ENCODE results near the gene SLC35A4.

The SLC35A4 gene

GRCh38 chr5:140564196-140565023 is at the start of gene SLC35A4, which contains the start of gene APBB3:
Gene SLC35A4 (plus strand): TSS chr5:140564828. CDS start chr5:140567170, 2,342 bp downstream.
Gene APBB3 (minus strand): TSS chr5:140564598. CDS start chr5:140564245, 353 bp downstream.
- peak; percentile 98 for FAIRE-seq

GRCh38 chr5:140524003-140524402 is 40.6 kb upstream of the SLC35A4 start:
- FAIRE-seq (no peak), DNase-seq (ENCODE audit: extremely low spot score, insufficient read length, low read depth) (no peak)

More at GRCh38 chr5:140564196-140565023, at the start of gene SLC35A4, which contains the start of gene APBB3:
- DNase-seq (ENCODE audit: extremely low spot score, insufficient read length, low read depth): peak; percentile 90

DNA sequence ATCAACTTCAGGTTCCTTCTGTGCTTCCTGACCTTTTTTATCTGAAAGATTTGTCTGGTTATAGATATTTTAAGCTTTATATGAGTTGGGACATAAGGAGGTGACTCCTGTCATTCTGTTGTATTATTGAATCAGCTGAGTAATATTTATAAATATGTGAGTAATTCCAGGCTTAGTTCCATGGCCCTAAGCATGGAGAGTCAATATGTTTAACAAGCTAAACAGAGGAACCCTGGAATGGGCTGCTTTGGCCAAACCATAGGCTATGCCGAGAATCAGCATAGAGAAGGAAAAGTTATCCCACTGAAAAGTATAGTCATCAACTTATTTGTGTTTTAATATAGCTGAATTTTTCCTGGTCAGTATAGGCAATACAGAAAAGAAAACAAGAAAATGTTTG is 24.4 kb upstream of the SLC35A4 start:
- DNase-seq (ENCODE audit: extremely low spot score, insufficient read length, low read depth): no peak
- no peak for FAIRE-seq

DNA sequence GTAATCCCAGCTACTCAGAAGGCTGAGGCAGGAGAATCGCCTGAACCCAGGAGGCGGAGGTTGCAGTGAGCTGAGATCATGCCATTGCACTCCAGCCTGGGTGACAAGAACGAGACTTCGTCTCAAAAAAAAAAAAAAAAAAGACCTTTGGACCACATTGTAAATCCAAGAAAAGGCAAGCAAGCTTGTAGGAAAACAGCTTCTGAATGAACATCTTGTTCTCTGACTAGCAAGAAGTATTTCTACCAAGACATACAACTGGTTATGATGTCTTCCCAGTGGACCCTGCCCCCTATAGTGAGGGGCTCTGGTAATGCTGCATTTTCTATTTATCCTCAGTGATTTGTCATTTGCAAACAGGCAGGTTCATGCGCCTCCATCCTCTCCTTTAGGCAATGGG is 21.7 kb upstream of the SLC35A4 start:
- DNase-seq (ENCODE audit: extremely low spot score, insufficient read length, low read depth) (no peak), FAIRE-seq (no peak)

DNA sequence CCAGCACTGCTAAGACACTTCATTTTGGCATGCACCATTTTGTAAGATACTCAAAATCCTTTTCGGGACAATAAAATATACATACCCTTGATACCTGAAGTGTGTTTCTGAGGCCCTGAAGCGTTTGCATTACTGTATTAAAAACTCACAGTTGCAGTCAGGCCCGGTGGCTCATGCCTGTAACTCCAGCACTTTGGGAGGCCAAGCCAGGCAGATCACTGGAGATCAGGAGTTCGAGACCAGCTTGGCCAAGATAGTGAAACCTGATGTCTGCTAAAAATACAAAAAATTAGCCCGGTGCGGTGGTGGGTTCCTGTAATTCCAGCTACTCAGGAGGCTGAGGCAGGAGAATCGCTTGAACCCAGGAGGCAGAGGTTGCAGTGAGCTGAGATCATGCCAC is 19.6 kb upstream of the SLC35A4 start:
- FAIRE-seq: no peak
- no peak for DNase-seq (ENCODE audit: extremely low spot score, insufficient read length, low read depth)

DNA sequence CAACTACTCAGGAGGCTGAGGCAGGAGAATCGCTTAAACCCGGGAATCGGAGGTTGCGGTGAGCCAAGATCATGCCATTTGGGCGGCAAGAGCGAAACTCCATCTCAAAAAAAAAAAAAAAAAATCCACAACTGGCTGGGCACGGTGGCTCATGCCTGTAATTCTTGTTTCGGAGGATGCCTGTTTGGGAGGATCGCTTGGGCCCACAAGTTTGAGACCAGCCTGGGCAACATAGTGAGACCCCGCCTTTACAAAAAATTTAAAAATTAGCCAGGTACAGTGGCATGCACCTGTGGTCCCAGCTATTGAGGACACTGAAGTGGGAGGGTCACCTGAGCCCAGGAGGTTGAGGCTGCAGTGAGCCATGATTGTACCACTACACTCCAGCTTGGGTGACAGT is 19.0 kb upstream of the SLC35A4 start:
- FAIRE-seq: no peak
- no peak for DNase-seq (ENCODE audit: extremely low spot score, insufficient read length, low read depth)

- DNase-seq (ENCODE audit: extremely low spot score, insufficient read length, low read depth) (no peak), FAIRE-seq (no peak)
Observed at GRCh38 chr5:140546851-140547507, 17.6 kb upstream of the SLC35A4 start.

GRCh38 chr5:140547508-140548299 is 16.9 kb upstream of the SLC35A4 start, which contains the start of gene EIF4EBP3:
Gene EIF4EBP3 (plus strand): TSS chr5:140547662. CDS start chr5:140547738, 76 bp downstream.
- FAIRE-seq: peak; percentile 89
- DNase-seq (ENCODE audit: extremely low spot score, insufficient read length, low read depth): peak; percentile 76

DNA sequence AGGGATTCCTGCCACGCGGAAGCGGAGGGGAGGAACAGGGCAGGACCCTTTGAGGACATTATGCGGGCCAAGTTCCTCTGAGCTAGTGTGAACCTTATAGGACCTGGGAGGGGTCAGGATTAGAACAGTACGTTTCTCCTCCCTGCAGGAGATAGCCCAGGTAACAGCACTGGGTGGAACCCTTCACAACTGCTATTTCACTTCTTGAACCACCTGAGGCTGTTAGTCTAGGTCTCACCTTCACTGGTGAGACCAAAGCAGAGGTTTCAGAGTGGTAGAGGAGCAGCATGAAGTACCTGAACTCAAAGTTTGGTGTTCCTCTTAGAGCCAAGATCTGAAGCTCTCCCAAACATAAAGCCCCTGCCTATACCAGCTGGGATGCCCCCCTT is 16.3 kb upstream of the SLC35A4 start:
- DNase-seq (ENCODE audit: extremely low spot score, insufficient read length, low read depth) (no peak), FAIRE-seq (no peak)

DNA sequence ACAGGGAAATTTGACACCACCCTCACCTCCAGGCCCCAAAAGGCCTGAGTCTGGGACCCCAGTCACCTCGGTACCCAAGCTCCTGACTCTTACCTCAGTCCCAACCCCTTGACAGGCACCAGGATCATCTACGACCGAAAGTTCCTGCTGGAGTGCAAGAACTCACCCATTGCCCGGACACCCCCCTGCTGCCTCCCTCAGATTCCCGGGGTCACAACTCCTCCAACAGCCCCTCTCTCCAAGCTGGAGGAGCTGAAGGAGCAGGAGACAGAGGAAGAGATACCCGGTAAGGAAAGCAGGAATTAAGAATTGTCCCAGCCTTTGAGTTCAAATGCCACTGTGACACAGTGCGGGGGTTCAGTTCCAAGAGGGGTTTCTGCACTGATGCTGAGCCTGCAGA is 15.8 kb upstream of the SLC35A4 start:
- DNase-seq (ENCODE audit: extremely low spot score, insufficient read length, low read depth) (no peak), FAIRE-seq (no peak)

DNA sequence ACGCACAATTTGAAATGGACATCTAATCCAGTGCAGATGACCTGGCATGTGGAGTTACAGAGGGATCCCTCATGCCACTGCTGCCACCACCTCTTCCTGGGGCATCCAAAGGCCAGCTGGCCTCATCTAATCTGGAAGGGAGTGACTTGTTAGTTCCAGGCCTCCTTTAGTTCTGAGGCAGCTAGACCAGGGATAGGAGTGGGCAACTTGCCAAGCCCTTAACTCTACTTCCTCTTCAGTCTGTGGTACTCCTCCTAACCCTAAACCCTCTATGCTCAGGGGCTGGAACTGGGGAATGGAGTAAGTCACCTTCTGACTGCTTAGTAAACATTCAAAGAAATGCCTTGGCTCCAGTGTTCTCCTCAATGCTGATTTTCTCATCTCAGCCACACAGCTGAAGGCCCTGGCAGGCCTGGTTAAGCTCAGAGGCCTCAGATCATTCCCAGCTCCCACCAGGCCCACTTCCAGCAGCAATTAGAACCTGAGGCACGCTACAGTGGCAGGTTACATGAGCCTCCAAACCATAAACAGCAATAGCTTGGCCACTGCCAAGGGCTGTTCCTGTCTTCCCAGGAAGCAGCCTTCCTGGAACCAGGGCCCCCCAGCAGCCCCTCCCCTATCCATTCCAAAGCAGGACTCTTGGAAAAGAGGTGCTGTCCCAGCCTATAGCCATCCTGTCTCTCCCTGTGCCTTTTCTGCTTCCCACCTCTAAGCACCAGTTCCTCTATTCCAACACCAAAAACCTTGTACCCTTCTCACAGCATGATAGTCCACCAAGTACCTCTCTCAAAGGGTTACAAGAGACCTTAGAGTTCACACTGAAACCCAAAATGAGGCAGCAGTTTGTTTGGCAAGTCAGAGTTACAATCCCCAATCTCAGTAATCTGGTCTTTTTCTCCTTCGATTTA is 15.1 kb upstream of the SLC35A4 start:
- no peak for FAIRE-seq
- no peak for DNase-seq (ENCODE audit: extremely low spot score, insufficient read length, low read depth)

DNA sequence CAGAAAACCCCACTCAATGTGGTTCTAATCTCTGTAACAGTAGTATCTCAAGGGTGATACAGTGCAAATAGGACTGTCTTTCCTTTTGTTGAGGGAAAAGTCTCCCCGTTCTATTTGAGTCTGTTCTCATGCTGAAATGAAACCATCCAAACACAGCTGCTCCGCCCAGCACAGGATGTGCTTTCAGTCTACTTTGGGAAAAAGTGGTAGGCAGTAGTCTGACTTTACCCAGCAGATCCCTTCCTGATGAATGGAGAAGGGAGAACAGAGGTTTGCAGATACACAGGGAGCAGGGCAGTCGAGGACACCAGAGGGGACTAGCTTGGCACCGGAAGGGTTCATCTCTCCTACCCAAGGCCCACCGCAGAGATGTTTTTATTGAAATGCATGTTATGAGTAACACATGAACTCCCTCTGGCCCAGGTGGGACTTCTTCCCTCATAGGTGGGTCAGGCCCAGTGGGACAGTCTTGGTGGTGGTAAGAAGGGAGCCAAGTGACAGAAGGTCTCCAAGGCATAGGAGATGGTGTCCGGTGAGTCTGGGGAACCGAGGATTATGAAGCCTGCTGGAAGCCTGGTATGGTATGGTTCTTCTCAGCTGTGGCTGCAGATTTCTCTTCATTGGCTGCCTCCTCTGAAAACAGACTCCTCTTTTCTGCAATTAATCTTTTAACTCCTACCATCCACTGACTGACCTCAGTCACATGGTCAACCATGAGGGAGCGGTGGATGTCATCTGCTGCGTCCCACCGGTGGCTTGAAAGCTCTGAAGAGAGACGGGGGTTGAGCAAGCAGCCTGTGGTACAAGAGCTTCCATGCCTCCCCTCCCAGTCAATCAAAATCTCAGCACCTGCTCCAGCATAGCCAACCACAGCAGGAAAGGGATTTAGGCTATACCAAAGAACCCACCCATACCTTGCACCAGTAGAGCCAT is 14.2 kb upstream of the SLC35A4 start:
- DNase-seq (ENCODE audit: extremely low spot score, insufficient read length, low read depth) (no peak), FAIRE-seq (no peak)

DNA sequence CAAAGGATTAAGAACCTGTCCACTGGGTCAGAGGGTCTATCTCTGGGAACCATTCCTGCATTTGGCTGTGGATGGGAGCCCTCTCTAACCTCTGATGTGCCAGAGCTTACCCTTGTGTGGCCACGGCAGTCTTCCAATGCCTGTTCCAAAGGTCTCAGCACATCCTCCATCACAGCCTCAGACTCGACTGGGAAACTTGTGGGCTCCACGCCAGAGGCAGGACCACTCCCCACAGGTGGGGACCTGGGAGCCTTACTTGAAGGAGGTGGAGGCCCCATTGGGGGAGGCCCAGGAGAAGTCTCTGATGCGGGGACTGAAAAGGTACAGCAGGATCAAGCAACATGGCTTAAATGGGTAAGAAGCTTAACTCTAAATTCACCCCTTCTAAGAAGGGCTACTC is 12.8 kb upstream of the SLC35A4 start:
- FAIRE-seq (no peak), DNase-seq (ENCODE audit: extremely low spot score, insufficient read length, low read depth) (no peak)

- FAIRE-seq (peak; percentile 70), DNase-seq (ENCODE audit: extremely low spot score, insufficient read length, low read depth) (no peak)
Observed at GRCh38 chr5:140553657-140554056, 11.0 kb upstream of the SLC35A4 start.

- no peak for FAIRE-seq
- no peak for DNase-seq (ENCODE audit: extremely low spot score, insufficient read length, low read depth)
Observed at GRCh38 chr5:140554454-140554853, 10.2 kb upstream of the SLC35A4 start.

GRCh38 chr5:140555747-140556312 is 8.8 kb upstream of the SLC35A4 start:
- DNase-seq (ENCODE audit: extremely low spot score, insufficient read length, low read depth) (no peak), FAIRE-seq (peak; percentile 77)

GRCh38 chr5:140556438-140556837 is 8.2 kb upstream of the SLC35A4 start:
- DNase-seq (ENCODE audit: extremely low spot score, insufficient read length, low read depth) (no peak), FAIRE-seq (peak; percentile 62)
